CD4-positive, alpha-beta T cell treated with Interleukin-6 at 100 ng/mL for 8 hours (primary cell): ENCODE measurements around the gene RASSF7.

ENCODE experiments used
- DNase-seq: peaks from one replicate; pipeline ENCODE4 v3.0.0-alpha.2; 2020; ENCODE audit warnings: mixed read lengths, low spot score

RASSF7 gene

GRCh38 chr11:551596-551995 is 9.2 kb upstream of the RASSF7 start:
- DNase-seq, result no peak

GRCh38 chr11:553083-553987 is 7.4 kb upstream of the RASSF7 start:
- no peak for DNase-seq

GRCh38 chr11:553988-554340 is 6.8 kb upstream of the RASSF7 start:
- DNase-seq, result no peak

GRCh38 chr11:554428-555226 is 6.1 kb upstream of the RASSF7 start:
- peak; percentile 84 for DNase-seq

GRCh38 chr11:555227-555779 is 5.5 kb upstream of the RASSF7 start:
- DNase-seq, result no peak

- no peak for DNase-seq
Measured at GRCh38 chr11:555780-556661, 4.7 kb upstream of the RASSF7 start.

GRCh38 chr11:556662-557256 is 4.0 kb upstream of the RASSF7 start:
- no peak for DNase-seq

GRCh38 chr11:557328-558132 is 3.2 kb upstream of the RASSF7 start:
- DNase-seq, result no peak

- DNase-seq, result no peak
Measured at GRCh38 chr11:558503-558902, 2.3 kb upstream of the RASSF7 start.

- DNase-seq, result no peak
Measured at GRCh38 chr11:559020-559620, 1.6 kb upstream of the RASSF7 start.

- no peak for DNase-seq
Measured at GRCh38 chr11:559712-560304, 962 bp upstream of the RASSF7 start.

GRCh38 chr11:561148-562003 is 606 bp downstream of the RASSF7 start:
- no peak for DNase-seq

GRCh38 chr11:562046-562645 is 1.4 kb downstream of the RASSF7 start:
- DNase-seq, result no peak

- DNase-seq, result no peak
Measured at GRCh38 chr11:563066-563811, 2.5 kb downstream of the RASSF7 start.

GRCh38 chr11:563812-564578 is 3.2 kb downstream of the RASSF7 start:
- DNase-seq, result no peak

- no peak for DNase-seq
Measured at GRCh38 chr11:565921-566509, 5.2 kb downstream of the RASSF7 start.
